CD14-positive monocyte (primary cell): ENCODE data around the gene IGSF10. TPM values are rescaled to one million over a fixed set of nuclear protein-coding genes. Genes with fewer than 3 reads are reported as not detected.

Experiments used
- DNase-seq, 3 donors: peaks; one replicate each; pipeline ENCODE4 v3.0.0-alpha.2; 2011 to 2022
- H2AFZ ChIP-seq: 2 replicates; pipeline ENCODE4 v1.6.0; 2012; ENCODE audit warnings: mild to moderate bottlenecking, low read depth, low read length, inconsistent platforms; ENCODE audit not compliant: insufficient read depth, poor library complexity, severe bottlenecking
- H3K27ac ChIP-seq, 2 donors: 1 replicate in 1 of 2; 2 replicates in 1 of 2; pipeline ENCODE4 v1.5.1; 2012 to 2013; ENCODE audit warnings: low read length in 2 of 2, control low read depth in 1 of 2, inconsistent platforms in 1 of 2, low read depth in 1 of 2, mild to moderate bottlenecking in 1 of 2
- H3K27me3 ChIP-seq, 2 donors: one replicate each; pipeline versions ENCODE4 v1.6.0 to v1.6.1; 2011 to 2013; ENCODE audit warnings: low read length in 2 of 2; ENCODE audit not compliant: control insufficient read depth in 2 of 2, insufficient read depth in 2 of 2
- H3K36me3 ChIP-seq, 2 donors: replicated peaks in 1 of 2; 1 replicate in 1 of 2; 2 replicates in 1 of 2; pipeline versions ENCODE4 v1.5.1 to v1.6.1; 2012 to 2013; ENCODE audit warnings: low read length in 2 of 2, control low read depth in 1 of 2, inconsistent platforms in 1 of 2, mild to moderate bottlenecking in 1 of 2; ENCODE audit not compliant: insufficient read depth in 2 of 2, control insufficient read depth in 1 of 2
- H3K4me1 ChIP-seq, 2 donors: 1 replicate in 1 of 2; 2 replicates in 1 of 2; pipeline versions ENCODE4 v1.5.1 to v1.6.1; 2012 to 2013; ENCODE audit warnings: low read length in 2 of 2, control low read depth in 1 of 2, inconsistent platforms in 1 of 2, mild to moderate bottlenecking in 1 of 2, moderate library complexity in 1 of 2; ENCODE audit not compliant: insufficient read depth in 2 of 2, control insufficient read depth in 1 of 2
- H3K4me2 ChIP-seq: replicated peaks from 2 replicates; pipeline ENCODE3; 2012; ENCODE audit warnings: low read length, moderate library complexity, mild to moderate bottlenecking; ENCODE audit not compliant: poor library complexity, severe bottlenecking; ENCODE audit errors: extremely low read depth
- H3K4me3 ChIP-seq, 3 experiments: fragments of 200-600 bp in 1 of 3; sonication (generic) in 1 of 3; replicated peaks in 1 of 3; 1 replicate in 2 of 3; 2 replicates in 1 of 3; pipeline ENCODE4 v1.5.1; 2011 to 2013; ENCODE audit warnings: low read length in 3 of 3, mild to moderate bottlenecking in 3 of 3, control low read depth in 2 of 3, low read depth in 2 of 3, inconsistent platforms in 1 of 3, moderate library complexity in 1 of 3
- H3K79me2 ChIP-seq: 2 replicates; pipeline ENCODE4 v1.6.0; 2012; ENCODE audit warnings: mild to moderate bottlenecking, control low read depth, inconsistent platforms, low read length, moderate library complexity; ENCODE audit not compliant: insufficient read depth
- H3K9ac ChIP-seq: 2 replicates; pipeline ENCODE4 v1.6.0; 2017; ENCODE audit warnings: low read length, mild to moderate bottlenecking; ENCODE audit not compliant: insufficient read depth, poor library complexity, severe bottlenecking
- H3K9me3 ChIP-seq, 2 donors: replicated peaks in 1 of 2; 1 replicate in 1 of 2; 2 replicates in 1 of 2; pipeline versions ENCODE4 v1.5.1 to v1.6.1; 2012 to 2013; ENCODE audit warnings: low read length in 2 of 2, control low read depth in 1 of 2; ENCODE audit not compliant: control insufficient read depth in 1 of 2, insufficient read depth in 1 of 2
- H4K20me1 ChIP-seq: 2 replicates; pipeline ENCODE4 v1.6.0; 2012; ENCODE audit warnings: mild to moderate bottlenecking, low read length, control low read depth, moderate library complexity; ENCODE audit not compliant: insufficient read depth
- H3K27ac Mint-ChIP-seq, 7 donors: one replicate each; pipeline ENCODE4 v1.8.0; 2020; ENCODE audit warnings: mild to moderate bottlenecking in 7 of 7, mixed read lengths in 7 of 7, moderate library complexity in 6 of 7, inconsistent platforms in 2 of 7
- H3K27me3 Mint-ChIP-seq, 3 donors: one replicate each; pipeline ENCODE4 v1.8.0; 2021 to 2022; ENCODE audit warnings: low read depth in 3 of 3, mild to moderate bottlenecking in 3 of 3, mixed read lengths in 3 of 3, moderate library complexity in 3 of 3, inconsistent platforms in 1 of 3
- H3K36me3 Mint-ChIP-seq, 2 donors: one replicate each; pipeline ENCODE4 v1.8.0; 2020; ENCODE audit warnings: mixed read lengths in 2 of 2, inconsistent platforms in 1 of 2, mild to moderate bottlenecking in 1 of 2
- H3K4me1 Mint-ChIP-seq: one replicate; pipeline ENCODE4 v1.8.0; 2020; ENCODE audit warnings: mild to moderate bottlenecking, mixed read lengths
- H3K4me3 Mint-ChIP-seq, 2 donors: one replicate each; pipeline ENCODE4 v1.8.0; 2020; ENCODE audit warnings: mild to moderate bottlenecking in 2 of 2, mixed read lengths in 2 of 2, moderate library complexity in 1 of 2
- H3K9me3 Mint-ChIP-seq, 7 donors: one replicate each; pipeline ENCODE4 v1.8.0; 2020 to 2022; ENCODE audit warnings: mixed read lengths in 7 of 7, mild to moderate bottlenecking in 6 of 7, moderate library complexity in 6 of 7, inconsistent platforms in 2 of 7
- CTCF ChIP-seq: fragments of 200-600 bp; IDR thresholded peaks from one replicate; pipeline ENCODE4 v1.8.0; 2022; ENCODE audit warnings: antibody characterized with exemption, mild to moderate bottlenecking
- WGBS: methylation state at CpG from one replicate; pipeline ENCODE4 v1.1.5; 2013; ENCODE audit warnings: missing lambda C conversion rate; ENCODE audit not compliant: insufficient coverage; 5-methylcytosine and 5-hydroxymethylcytosine counted together
- intact Hi-C, 2 donors: fragments of 100-400 bp; cut with micrococcal nuclease; formaldehyde crosslinking; loops; one replicate each; pipeline versions ENCODE4 v1.15.0 to v1.15.1; 2023
- polyA plus RNA-seq, 3 donors: library from polyadenylated mRNA; depleted of rRNA in 1 of 3; unstranded in 2 of 3; stranded (reverse) in 1 of 3; fragments of 300-500 nt in 2 of 3; fragments of >200 nt in 1 of 3; fragmentation: Illumina TruSeq in 2 of 3; gene quantifications; 1 replicate in 2 of 3; 2 replicates in 1 of 3; pipeline ENCODE4 v1.2.3, GENCODE V29; 2012 to 2021

Gene IGSF10
- polyA plus RNA-seq, 3 donors = 0.05 to 0.29 TPM; not detected in 1

- Histone ChIP-seq H4K20me1 (no peaks in the 10 kb centered on the region), H3K4me1 (peaks cover under 1 to 2% of the 10 kb centered on the region in 2 donors), H2AFZ (no peak overlapping the region), H3K9me3 (no peaks in the 10 kb centered on the region), H3K79me2 (no peaks in the 10 kb centered on the region), H3K4me2 (no peak overlapping the region), H3K36me3 (no peaks in the 10 kb centered on the region), H3K27ac (no peak overlapping the region), H3K9ac (no peak overlapping the region), H3K27me3 (no peaks in the 10 kb centered on the region), H3K4me3 (no peak overlapping the region)
- Mint-ChIP-seq H3K27me3 (no peaks in the 10 kb centered on the region), H3K27ac (no peak overlapping the region), H3K9me3 (no peaks in the 10 kb centered on the region), H3K36me3 (no peaks in the 10 kb centered on the region), H3K4me3 (no peak overlapping the region), H3K4me1 (peaks cover under 1% of the 10 kb centered on the region)
- TF ChIP-seq CTCF = peak; percentile 85
- DNase-seq = peak; percentile 37 to 60 (median 41)
- intact Hi-C loops = loop anchor here (10.0 kb wide), 2 partner anchors 395 to 475 kb away; no protein-coding TSS in a partner anchor
- WGBS = no CpG with 5 or more reads among the region's 3 CpGs
Measured at GRCh38 chr3:151439652-151440125, 21.2 kb downstream of the IGSF10 start.

GRCh38 chr3:151437906-151438305 is 23.0 kb downstream of the IGSF10 start:
- Mint-ChIP-seq H3K27ac (no peak overlapping the region), H3K4me1 (no peaks in the 10 kb centered on the region), H3K27me3 (no peaks in the 10 kb centered on the region), H3K9me3 (no peaks in the 10 kb centered on the region), H3K36me3 (no peaks in the 10 kb centered on the region), H3K4me3 (no peak overlapping the region)
- 96% methylated on average over 4 of the region's 6 CpGs for WGBS
- no peak overlapping the region for H3K27ac ChIP-seq
- no peak overlapping the region for H3K4me3 ChIP-seq
- no peaks in the 10 kb centered on the region for H3K4me1 ChIP-seq
- no peak overlapping the region for H3K9ac ChIP-seq
- H3K4me2 ChIP-seq = no peak overlapping the region
- no peaks in the 10 kb centered on the region for H3K36me3 ChIP-seq
- DNase-seq = no peak
- no peak overlapping the region for H2AFZ ChIP-seq
- no peak for TF ChIP-seq CTCF
- no peaks in the 10 kb centered on the region for H3K9me3 ChIP-seq
- intact Hi-C loops = loop anchor here in 1 of 2 donors (10.0 kb wide), 1 partner anchor 397 kb away; no protein-coding TSS in a partner anchor
- H3K27me3 ChIP-seq = no peaks in the 10 kb centered on the region
- H4K20me1 ChIP-seq = no peaks in the 10 kb centered on the region
- H3K79me2 ChIP-seq = no peaks in the 10 kb centered on the region
